Right ventricle myocardium inferior (tissue), 1 donor: Measurements from ENCODE around the gene C9orf78. TPM values are rescaled to one million over a fixed set of nuclear protein-coding genes. Genes with fewer than 3 reads are reported as not detected.

Experiments used
- ATAC-seq: fragments of 200-7000 bp; cut with Tn5 transposase; one replicate; pipeline ENCODE4 v1.9.1; 2020; ENCODE audit warnings: mild to moderate bottlenecking, moderate library complexity
- DNase-seq: peaks from one replicate; pipeline ENCODE4 v3.0.0; 2021; ENCODE audit errors: missing footprints
- intact Hi-C: fragments of 100-400 bp; cut with DNase I; formaldehyde crosslinking; loops from one replicate; pipeline ENCODE4 v1.11.0; 2022
- long read RNA-seq: library from polyadenylated mRNA; unstranded; transcript quantifications from one replicate; pipeline ENCODE4 v2.0.0, GENCODE V29; 2021
- total RNA-seq: library from RNA; stranded (reverse); fragmentation: NEBNext Ultra II Directional; extraction: Animal tissue kit (Norgen Biotek cat#: 25700); gene quantifications from one replicate; pipeline ENCODE4 v1.2.1, GENCODE V29; 2021
- donor health status: DM: no; HTN: yes; CAD: no; lungs with severe emphysema.

Gene C9orf78, protein sequence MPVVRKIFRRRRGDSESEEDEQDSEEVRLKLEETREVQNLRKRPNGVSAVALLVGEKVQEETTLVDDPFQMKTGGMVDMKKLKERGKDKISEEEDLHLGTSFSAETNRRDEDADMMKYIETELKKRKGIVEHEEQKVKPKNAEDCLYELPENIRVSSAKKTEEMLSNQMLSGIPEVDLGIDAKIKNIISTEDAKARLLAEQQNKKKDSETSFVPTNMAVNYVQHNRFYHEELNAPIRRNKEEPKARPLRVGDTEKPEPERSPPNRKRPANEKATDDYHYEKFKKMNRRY
- total RNA-seq, result 32.0 TPM
- long read RNA-seq, transcript C9orf78-201 (9 exons, 1,795 nt), result major isoform, 34 of 40 reads
- long read RNA-seq, partial matches to known transcripts, result 0 of 40 reads
- long read RNA-seq, other reads (novel, unspliced or antisense), result 6 of 40 reads

DNA sequence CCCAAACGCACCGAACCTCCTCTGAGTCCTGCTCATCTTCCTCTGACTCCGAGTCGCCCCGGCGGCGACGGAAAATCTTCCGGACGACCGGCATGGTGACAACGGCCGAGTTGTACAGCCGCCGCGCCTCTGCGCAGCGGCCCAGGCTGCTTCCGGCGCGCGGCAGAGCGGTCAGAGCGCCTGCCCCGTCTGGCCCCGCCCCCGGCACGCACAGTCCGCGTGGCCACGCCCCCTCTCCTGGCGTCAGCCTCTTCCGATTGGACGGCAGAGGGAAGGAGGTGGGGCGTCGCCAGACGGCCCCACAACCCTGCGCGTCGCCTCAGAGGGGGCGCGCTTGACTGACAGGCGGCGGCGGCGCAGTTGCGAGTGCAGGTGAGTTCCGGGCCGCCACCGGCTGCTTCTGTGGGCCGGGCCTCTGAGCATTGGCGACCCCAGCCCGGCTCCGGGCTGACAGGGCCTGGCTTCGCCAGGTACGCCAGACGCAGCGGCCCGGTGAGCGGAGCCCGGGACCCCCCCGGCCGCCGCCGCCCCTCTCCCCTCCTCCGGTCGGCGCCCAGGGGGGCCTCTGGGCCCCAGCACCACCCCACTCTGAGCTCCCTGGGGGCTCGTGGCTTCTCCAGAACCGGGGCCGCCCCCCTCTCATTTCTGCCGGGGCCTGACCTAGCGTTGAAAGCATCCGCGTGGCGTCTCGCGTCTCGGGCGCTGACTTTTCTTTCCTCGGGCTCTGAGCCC lies at the start of gene C9orf78, which contains the start of gene USP20:
Gene C9orf78, minus strand, starts transcription at position 148 of the 732 bp plus-strand sequence. Its CDS starts 54 bp downstream, at position 94.
Gene USP20, plus strand, starts transcription at position 331 of the 732 bp plus-strand sequence. CDS start 17,098 bp downstream, outside the sequence.
- ATAC-seq, result peak; percentile 100
- DNase-seq, result peak; percentile 98
- intact Hi-C loops, result no loop called here

DNA sequence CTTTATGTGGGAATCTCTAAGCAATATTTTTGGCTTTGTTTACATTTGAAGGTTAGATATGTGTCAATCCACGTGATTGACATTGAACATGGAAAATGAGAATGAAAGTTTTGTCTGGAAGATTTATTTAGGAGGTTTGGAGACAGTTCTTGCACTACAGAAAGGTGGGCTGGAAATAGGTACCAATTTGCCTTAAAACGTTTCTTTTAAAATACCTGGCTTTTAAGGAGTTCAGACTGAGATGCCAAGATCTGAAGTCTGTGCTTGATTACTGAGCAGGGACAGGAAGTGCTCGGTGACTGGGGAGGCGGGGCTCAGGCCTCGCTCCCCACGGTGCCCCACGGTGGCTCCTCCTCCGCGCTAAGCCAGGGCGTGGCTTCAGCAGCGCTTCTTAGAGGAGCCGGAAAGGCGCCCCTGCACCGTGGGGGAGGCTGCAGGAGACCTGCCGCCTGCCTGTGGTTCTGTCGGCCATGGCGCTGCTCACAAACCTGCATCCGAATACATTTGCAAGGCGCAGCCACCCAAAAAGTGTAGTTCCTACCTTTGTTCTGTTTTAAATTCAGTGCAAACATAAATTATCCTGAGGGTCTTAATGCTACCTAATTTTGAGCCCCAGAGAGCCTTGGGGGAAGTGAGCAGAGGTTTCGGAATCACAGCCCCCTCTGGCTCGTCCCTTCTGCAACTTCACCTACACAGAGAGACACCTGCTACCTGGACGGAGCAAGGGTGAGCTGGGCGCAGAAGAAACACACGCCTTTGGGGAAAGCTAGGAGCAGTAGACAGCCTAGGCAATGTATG lies 49.3 kb upstream of the C9orf78 start:
- DNase-seq, result peak; percentile 96
- ATAC-seq, result peak; percentile 76
- intact Hi-C loops, result loop anchor here (1.0 to 5.0 kb wide), 4 partner anchors 78 to 353 kb away; partner anchors contain the start of gene GPR107

DNA sequence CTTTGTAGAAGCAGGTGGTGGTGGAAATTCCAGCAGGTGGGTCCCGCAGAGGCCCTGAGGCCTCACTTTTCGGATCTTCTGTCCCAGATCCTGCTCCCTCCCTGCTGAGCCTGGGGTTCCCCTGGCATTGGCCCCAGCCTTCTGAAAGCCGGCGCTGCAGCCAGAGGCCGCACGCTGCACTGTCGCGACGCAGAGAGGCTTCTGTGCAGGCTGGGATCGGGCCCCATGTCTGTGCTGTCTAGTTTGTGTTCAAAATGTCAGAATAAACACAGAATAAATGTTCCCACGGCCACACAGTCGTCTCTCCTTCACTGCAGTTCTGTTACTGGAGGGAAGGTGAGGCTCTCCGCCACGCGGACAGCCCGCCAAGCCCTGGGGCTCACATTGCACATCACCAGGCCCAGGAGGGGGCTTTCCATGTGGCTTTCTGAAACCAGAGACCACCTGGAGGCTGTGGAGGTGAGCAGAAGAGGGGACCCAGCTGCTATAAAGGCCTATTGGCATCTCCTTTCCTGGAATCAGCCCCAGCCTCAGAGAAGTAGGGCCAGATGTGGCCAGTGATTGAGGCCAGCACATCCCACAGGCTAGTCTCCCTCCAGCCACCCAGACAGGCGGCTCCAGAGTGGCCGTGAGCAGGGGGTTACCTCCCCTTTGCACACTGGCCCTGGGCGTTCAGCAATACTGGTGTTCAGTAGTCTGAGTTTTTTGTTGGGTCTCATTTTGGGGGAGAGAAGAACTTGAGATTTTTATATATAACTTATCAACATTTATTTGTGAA lies 46.7 kb upstream of the C9orf78 start:
- intact Hi-C loops, result no loop called here
- no peak for ATAC-seq
- peak; percentile 64 for DNase-seq

DNA sequence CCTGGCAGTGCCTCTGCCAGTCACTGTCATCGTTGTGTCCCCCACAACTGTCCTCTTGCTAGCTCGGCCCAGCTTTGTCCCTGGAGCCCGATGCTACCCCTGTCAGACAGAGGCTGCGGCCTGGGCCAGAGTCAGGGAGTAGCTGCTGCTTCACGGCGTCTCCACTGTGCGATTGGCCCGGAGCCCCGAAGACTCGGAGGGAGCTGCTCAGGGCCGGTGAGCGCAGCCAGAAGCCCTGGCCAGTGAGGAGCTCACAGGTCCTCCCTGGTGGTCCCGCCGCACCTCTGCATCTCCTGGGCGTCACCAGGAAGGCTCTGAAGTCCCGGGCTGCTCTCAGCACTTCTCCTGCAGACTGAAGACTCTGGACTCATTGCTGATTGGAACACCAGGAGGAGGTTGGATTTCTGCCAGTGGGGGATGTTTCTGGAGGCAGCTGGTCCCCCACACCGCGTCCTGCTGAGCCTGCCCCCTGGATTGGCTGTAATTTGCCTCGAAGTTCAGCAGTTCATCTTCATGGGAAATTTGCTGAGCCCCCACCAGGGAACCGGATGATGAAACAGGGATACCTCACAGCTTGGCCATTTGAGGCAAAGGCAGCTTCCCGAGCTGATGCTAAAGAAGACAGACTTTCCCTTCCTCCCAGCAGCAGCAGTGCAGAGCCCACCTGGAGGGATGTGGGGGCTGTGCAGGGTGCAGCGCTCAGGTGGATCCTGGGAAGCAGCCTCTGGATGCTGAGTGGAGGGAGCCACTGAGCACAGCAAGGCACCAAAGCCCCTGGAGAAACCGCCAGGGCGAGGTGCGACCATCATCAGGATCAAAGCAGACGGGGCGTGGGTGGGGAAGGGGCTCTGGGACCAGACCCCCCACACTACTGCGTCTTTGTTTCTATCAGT lies 45.8 kb upstream of the C9orf78 start:
- intact Hi-C loops, result no loop called here
- no peak for ATAC-seq
- DNase-seq, result peak; percentile 64

DNA sequence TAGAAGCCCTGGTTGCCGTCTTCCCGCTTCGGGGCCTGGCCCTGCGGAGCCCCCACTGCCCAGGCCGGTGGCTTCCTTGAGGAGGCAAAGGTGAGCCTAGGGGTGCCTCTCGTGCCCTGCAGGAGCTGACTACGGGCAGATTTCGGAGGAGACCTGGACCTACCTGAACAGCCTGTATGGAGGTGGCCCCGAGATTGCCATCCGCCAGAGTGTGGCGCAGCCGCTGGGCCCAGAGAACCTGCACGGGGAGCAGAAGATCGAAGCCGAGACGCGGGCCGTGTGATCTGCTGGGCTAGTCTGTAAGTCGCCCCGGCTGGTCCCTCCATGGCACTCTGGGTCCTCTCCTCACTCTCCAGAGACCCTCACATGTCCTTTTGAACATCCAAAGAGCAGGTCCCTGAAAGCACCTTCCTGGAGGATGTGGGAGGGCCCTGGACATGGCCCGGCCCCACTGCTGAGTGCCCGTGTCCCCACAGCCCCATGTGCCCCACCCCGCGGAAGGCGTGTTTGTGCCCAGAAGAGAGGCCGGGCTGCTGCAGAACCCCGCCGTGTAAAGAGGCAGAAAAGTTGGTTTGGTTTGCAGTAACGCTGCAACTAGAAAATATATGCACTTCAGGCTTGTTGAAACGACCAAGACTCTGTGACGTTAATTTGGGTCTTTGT lies 45.0 kb upstream of the C9orf78 start:
- no peak for ATAC-seq
- intact Hi-C loops, result no loop called here
- DNase-seq, result no peak

DNA sequence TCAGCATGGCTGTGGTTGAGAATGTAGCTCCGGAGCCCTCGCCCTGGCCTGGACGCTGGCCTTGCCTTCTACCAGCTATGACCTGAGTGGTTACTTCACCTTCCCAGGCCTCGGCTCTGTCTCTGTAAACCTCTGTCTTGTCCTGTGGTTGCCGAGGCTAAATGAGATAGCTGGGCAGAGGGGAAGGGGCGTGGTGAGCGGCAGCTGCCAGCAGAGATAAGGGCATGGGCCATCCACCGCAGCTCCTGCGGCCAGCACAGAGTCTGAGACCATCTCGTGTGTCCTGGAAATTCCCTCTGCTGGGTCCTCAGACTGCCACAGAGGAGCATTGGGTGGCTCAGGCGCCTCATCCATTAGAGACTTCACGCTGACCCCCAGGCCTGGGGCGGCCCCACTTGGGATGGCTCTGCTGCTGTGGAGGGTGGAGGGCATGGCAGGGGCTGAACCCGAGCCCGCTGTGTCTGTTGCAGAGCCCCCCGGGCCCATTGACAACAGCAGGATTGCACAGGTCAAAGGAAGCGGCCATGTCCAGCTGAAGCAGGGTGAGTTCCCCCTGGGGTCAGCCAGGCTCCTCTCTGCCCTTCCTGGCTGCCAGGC lies 44.1 kb upstream of the C9orf78 start:
- ATAC-seq (no peak), DNase-seq (peak; percentile 67)
- intact Hi-C loops, result no loop called here

DNA sequence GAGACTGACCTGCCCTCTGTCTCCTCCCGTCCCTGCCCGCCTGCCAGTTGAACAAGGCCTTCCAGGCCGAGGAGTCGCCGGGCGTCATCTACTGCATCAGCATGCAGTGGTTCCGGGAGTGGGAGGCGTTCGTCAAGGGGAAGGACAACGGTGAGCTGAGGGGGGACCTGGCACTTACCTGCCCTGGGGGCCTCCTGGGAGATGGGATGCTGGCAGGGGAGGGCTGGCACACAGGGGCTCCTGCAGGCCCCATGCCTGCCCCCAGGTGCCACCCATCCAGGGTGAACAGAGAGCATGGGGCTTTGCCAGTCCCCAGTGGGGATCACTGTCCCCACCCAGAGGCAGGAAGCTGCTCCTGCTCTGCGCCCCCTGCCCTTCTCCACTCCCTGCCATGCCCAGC lies 43.2 kb upstream of the C9orf78 start:
- ATAC-seq (no peak), DNase-seq (no peak)
- intact Hi-C loops, result no loop called here

DNA sequence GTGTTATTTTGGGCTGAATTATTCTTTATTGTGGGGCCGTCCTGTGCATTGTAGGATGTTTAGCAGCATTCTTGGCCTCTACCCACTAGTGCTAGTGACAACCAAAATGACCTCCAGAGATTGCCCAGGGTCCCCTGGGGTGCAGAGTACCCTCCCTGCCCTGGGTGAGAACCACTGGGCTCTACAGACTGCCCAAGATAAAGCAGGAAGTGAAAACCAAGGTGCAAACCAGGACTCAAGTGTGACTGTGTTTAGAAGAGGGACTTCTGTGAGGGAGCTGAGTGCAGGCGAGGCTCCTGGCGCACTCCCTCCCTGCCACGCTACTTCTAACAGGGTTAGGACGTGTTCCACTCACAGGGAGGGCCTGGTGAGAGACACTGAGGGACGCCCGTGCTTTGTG lies 41.7 kb upstream of the C9orf78 start:
- DNase-seq, result no peak
- ATAC-seq, result no peak
- intact Hi-C loops, result no loop called here

DNA sequence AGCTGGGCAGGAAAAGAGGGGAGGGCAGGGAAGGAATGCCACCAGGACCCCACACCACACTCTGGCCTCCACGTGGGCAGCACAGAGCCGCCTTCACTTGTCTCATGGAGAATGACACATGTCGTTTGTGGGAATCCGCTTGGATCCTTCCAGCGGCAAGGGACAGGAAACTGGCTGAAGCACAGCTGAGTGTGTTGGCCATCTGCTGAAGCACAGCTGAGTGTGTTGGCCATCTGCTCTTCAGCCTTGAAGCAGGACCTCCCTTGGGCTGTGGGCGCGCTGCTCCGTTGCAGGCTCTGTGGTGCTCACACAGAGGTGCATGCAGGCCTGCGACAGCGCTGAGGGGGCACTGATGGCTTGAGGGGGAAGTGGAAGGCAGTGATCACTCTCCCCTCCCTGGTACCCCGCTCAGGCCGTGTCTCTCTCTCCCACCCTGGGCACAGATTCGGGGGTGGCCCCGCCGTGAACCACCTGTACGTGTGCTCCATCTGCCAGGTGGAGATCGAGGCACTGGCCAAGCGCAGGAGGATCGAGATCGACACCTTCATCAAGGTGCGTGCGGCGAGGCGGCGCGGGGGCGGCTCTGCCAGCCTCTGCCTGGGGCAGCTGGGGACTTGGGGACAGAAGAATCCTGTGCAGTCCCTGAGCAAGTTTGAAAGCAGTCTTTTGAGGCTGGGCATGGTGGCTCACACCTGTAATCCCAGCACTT lies 40.8 kb upstream of the C9orf78 start:
- intact Hi-C loops, result no loop called here
- ATAC-seq (no peak), DNase-seq (no peak)

DNA sequence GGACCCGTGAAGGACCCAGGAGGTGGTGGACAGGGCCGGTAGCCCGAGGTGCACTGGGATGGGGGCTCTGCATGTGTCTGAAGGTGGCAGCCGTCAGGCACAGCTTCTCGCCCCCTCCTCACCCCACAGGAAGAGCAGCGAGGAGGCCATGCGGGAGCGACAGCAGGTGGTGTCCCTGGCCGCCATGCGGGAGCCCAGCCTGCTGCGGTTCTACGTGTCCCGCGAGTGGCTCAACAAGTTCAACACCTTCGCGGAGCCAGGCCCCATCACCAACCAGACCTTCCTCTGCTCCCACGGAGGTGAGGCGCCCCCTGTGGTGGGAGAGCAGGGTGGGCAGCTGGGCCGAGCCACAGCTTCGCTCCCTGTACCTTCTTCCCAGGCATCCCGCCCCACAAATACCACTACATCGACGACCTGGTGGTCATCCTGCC lies 40.1 kb upstream of the C9orf78 start:
- ATAC-seq (no peak), DNase-seq (peak; percentile 55)
- intact Hi-C loops, result no loop called here

DNA sequence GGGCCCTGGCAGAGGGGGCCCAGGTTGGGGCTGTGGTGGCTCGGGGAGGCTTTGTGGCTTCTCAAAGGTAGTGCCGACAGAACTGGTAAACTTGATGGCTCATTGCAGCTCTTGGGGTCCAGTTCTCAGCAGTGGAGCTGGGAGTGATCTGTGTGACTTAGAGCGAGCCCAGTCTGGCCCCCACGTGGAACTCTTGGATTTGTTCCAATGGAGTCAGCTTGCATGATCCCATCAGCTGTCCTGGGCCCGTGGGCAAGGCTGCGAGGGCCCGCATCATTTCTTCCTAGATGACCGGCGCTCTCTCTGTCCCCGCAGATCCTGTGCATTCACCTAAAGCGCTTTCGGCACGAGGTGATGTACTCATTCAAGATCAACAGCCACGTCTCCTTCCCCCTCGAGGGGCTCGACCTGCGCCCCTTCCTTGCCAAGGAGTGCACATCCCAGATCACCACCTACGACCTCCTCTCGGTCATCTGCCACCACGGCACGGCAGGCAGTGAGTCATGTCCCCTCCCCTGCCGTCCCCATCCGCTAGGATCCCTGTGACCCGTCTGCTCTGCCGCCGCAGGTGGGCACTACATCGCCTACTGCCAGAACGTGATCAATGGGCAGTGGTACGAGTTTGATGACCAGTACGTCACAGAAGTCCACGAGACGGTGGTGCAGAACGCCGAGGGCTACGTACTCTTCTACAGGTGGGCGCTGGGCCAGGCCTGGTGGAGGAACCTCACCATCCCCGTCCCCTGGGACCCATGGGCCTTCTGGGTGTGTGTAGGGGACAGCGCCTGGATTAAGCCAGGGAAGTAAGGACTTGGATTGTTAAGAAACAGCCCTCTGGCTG lies 39.4 kb upstream of the C9orf78 start:
- ATAC-seq, result no peak
- intact Hi-C loops, result no loop called here
- DNase-seq, result no peak

DNA sequence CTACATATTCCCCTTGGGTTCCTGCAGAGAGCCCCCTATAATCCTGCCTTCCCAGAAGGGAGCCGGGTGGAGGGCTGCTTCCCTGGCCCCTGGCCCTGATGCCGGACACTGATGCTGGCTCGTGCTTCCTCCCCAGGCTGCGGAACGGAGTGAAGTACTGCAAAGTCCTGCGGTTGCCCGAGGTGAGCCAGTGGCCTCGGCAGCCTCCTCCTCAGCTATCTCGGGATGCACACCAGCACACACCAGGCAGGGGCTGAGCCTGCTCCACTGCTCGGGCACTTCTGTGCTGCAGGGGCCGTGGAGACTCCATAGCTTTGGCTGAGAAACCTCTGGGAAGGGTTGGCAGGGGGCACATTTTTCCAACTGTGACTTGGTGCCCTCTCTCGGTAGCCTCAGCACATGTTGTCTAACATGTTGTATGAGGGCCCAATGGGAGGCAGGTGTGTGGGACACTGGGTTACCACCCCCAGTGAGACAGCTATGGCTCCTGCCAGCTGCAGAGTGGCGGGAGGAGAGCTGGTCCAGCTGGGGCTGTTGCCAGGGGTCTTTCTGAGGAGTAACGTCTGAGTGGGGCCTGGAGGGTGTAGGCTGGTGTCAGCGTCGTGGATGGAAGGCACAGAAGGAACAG lies 38.6 kb upstream of the C9orf78 start:
- DNase-seq (no peak), ATAC-seq (no peak)
- intact Hi-C loops, result no loop called here

DNA sequence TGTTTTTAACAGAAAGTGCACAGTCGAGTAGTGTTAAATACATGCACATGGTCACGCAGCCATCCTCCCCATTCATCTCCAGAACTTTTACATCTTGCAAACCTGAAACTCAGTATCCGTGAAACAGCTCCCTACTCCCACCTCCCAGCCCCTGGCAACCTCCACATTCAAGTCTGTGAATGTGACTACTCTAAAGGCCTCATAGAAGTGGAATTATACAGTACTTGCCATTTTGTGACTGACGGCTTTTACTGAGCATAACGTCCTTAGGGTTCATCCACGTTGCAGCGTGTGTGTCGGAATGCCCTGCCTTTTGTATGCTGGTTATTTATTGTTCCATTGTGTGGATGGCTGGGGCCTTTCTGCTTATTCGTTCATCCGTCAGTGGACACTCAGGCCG lies 36.0 kb upstream of the C9orf78 start:
- intact Hi-C loops, result no loop called here
- ATAC-seq, result no peak

DNA sequence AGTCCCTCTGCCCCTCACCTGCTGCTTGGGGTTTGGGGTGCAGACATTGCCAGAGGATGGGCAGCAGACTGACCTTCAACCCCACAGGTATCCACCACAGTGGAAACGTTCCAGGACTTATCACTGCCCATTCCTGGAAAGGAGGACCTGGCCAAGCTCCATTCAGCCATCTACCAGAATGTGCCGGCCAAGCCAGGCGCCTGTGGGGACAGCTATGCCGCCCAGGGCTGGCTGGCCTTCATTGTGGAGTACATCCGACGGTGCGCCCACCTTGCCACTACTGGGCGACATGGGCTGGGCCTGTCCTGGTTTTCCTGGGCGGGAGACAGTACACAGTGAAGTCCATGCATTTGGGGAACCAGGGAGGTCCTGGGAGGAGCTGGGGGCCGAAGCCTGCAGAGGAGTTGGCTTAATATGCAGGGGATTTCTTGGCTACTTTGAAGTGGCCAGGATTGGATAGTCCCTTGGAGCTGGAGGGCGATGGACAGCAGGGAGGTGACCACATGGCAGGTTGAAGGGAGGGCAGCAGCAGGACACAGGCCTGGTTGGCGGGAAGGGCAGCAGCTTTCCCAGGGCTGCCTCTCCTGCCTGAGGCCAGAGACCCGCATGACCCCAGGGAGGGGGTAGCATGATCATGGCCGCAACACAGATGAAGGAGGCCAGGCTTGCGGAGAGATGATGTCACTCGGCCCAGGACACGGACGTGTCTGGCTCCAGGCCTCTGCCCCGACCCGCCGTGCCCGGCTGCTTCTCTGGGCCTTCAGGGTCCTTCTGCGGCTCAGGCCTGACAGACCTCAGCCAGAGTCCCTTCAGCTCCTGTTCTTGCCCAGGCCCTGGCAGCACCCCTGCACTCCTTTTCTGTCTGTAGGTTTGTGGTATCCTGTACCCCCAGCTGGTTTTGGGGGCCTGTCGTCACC lies 34.8 kb upstream of the C9orf78 start:
- ATAC-seq (no peak), DNase-seq (no peak)
- intact Hi-C loops, result no loop called here

More for the DNA sequence above, 36.0 kb upstream of the C9orf78 start:
- DNase-seq, result no peak
